ENCODE results near the gene IFT43.
A peak's percentile ranks its signal among the peaks of the same experiment; 100 is the strongest.

IFT43 gene

GRCh38 chr14:75986439-75986765, 839 bp downstream of the IFT43 start:
- TF ChIP-seq CTCF (IDR thresholded peaks at IDR 0.05; ENCODE audit: low read depth, low read length) = no peak
- no peak for DNase-seq (ENCODE audit: extremely low read depth, low read depth)

DNA sequence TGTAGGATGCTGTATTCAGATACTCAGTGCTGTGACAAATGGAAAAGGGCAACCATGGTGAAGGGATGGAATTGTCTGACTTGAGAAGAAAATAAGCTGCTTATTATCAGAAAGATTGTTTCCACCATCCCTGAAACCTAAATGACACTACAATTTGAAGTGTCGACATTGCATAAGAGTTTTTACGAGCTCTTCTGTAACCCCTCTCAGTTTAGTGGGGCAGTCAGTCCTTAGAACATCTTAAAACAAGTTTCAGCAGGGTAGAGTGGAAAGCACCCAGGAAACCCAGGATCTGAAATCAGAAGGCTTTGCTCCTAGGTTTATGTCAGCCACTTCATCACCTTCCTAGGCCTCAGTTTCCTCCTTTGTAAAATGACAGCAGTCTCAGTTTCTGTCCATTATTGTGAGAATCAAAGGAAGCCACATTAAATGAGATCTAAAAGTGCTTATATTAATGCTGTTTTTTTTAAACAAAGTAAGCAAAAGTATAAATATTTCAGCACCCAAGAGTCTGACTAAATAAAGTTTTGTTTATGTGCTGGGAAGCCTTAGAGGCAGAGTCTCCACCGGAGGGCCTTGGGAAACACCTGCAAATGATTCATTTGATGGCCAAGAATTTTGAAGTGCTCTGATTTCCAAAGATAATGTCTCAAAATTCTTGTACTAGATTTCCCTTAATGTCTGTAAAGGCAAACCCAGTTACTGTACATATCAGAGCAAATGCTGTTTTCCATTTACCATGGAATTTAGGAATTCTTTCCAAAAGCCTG, 1.8 kb downstream of the IFT43 start:
- DNase-seq (ENCODE audit: extremely low read depth, low read depth) = no peak
- no peak for TF ChIP-seq CTCF (IDR thresholded peaks at IDR 0.05; ENCODE audit: low read depth, low read length)

DNA sequence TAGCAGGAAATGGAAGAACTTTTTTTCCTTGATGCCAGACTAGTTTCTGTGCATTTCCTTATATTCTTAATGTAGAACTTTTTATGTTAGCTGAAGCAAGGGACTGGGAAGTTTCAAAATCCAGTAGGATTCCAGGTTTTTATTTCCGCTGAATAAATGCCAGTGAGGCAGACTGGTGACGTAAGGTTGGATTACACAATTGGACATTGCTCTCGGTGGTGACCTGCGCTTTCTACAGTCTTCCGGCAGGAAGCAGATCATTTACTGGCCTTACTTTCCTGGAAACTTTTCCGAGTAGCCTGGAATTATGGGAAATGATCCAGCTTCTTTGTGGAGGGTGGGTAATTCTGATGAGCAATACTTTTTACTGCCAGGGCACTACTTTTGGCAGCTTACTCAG, 3.6 kb downstream of the IFT43 start:
- TF ChIP-seq CTCF (IDR thresholded peaks at IDR 0.05; ENCODE audit: low read depth, low read length) = no peak
- DNase-seq (ENCODE audit: extremely low read depth, low read depth) = peak; percentile 67

DNA sequence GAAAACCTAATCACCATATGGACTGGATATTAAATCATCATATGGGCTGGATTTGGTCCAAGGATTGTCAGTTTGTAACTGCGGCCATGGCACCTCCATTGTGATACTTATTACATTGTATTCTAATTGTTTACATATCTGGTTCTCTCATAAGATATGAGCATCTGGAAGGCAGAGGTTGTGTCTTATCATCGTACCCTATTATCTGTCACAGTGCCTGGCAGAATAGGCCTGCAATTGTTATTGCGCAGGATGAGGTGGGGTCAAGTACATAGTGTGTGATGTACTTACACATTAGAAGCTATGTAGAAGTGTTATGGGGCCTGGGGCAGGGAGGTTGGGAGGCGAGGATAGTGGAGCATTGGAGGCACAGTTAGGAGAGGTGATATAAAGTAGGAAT, 4.7 kb downstream of the IFT43 start:
- TF ChIP-seq CTCF (IDR thresholded peaks at IDR 0.05; ENCODE audit: low read depth, low read length) = no peak
- DNase-seq (ENCODE audit: extremely low read depth, low read depth) = no peak

DNA sequence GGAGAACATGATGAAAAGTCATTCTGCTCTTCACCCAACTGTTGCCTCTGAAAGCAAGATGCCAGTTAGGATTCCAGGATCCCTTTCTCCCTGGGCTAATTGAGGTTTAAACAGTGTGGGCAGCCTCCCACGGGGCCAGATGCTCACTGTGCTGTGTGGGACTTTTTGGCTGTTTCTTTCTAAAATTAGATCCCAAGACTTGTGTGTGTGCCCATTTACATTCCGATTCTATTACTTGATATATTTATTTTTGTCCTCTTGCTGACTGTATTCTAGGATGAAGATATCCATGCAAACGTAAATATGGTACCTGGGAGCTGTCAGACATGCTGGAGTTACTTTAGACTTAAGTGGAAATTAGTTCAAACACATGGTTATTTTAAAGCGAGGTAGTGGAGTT, 6.2 kb downstream of the IFT43 start:
- no peak for DNase-seq (ENCODE audit: extremely low read depth, low read depth)
- no peak for TF ChIP-seq CTCF (IDR thresholded peaks at IDR 0.05; ENCODE audit: low read depth, low read length)

DNA sequence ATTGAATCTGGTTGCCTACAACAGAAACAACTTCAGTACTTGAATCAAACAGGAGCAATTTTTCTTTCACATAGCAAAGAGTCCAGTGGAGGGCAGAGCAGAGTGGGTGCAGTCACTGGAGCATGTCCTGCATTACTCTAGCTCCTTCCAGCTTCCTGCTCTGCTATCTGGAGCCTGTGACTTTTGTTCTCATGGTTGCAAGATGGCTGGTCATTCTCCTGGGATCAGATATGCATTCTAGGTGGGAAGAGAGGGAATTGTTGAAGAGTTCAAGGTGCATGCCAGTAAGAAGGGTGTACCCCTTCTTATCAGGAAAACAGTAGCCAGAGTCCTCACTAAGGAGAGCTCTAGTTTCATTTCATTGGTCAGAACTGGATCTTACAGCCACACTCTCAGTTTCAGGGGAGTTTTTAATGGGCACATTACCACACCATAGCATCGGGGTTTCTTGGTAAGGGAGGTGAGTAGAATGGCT, 8.0 kb downstream of the IFT43 start:
- no peak; the same call in 1 of the 2 replicates for TF ChIP-seq CTCF (IDR thresholded peaks at IDR 0.05; ENCODE audit: low read depth, low read length)
- no peak for DNase-seq (ENCODE audit: extremely low read depth, low read depth)

GRCh38 chr14:75995372-75996041, 9.9 kb downstream of the IFT43 start:
- no peak for TF ChIP-seq CTCF (IDR thresholded peaks at IDR 0.05; ENCODE audit: low read depth, low read length)
- peak; percentile 62 for DNase-seq (ENCODE audit: extremely low read depth, low read depth)
